ENCODE measurements around the gene NLRP8.

Gene NLRP8

DNA sequence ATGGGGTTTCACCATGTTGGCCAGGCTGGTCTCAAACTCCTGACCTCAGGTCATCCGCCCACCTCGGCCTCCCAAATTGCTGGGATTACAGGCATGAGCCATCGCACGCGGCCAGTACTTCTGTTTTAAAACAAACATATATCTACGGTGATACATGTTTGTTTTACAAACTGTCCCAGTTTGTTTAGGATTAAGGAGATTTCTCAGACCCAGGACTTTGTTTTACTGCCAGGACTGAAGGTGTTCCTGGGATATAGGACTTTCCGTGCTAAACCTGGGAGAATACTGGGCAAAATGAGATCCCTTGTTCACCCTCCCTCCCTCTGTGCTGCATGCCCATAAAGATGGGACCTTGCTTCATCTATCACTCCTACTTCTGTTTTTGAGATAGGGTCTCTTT lies 8.8 kb downstream of the NLRP8 start:
- DNase-seq = no peak
- Histone ChIP-seq H3K4me3 (ENCODE audit: low read depth, low read length) (no peak overlapping the region), H3K9me3 (ENCODE audit: severe bottlenecking) (no peaks in the 10 kb centered on the region), H3K36me3 (no peaks in the 10 kb centered on the region), H3K27me3 (ENCODE audit: insufficient read depth, low read depth, severe bottlenecking) (peaks cover 93% of the 10 kb centered on the region), H3K27ac (no peak overlapping the region)
- TF ChIP-seq, protein P1, sequence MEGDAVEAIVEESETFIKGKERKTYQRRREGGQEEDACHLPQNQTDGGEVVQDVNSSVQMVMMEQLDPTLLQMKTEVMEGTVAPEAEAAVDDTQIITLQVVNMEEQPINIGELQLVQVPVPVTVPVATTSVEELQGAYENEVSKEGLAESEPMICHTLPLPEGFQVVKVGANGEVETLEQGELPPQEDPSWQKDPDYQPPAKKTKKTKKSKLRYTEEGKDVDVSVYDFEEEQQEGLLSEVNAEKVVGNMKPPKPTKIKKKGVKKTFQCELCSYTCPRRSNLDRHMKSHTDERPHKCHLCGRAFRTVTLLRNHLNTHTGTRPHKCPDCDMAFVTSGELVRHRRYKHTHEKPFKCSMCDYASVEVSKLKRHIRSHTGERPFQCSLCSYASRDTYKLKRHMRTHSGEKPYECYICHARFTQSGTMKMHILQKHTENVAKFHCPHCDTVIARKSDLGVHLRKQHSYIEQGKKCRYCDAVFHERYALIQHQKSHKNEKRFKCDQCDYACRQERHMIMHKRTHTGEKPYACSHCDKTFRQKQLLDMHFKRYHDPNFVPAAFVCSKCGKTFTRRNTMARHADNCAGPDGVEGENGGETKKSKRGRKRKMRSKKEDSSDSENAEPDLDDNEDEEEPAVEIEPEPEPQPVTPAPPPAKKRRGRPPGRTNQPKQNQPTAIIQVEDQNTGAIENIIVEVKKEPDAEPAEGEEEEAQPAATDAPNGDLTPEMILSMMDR (IDR thresholded peaks at IDR 0.05; ENCODE audit: low read depth, low read length) = no peak

DNA sequence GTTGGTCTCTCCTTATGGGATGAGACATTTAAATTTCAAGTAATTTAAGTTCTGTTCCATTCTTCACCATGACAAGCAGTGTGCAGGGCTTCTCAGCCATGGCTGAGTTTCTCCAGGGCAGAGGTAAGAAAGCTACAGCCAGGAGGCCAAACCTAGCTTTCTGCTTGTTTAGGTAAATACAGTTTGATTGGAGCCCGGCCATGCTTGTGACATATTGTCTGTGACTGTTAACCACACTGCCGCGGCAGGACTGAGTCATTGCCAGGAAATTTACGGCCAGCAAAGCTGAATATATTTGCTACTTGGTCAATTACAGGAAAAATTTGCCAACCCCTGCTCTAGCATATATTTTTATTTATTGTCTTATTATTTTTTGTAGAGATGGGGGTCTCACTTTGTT lies 10.7 kb downstream of the NLRP8 start:
- Histone ChIP-seq H3K9me3 (ENCODE audit: severe bottlenecking) (no peaks in the 10 kb centered on the region), H3K4me3 (ENCODE audit: low read depth, low read length) (no peak overlapping the region), H3K27me3 (ENCODE audit: insufficient read depth, low read depth, severe bottlenecking) (peaks cover 93% of the 10 kb centered on the region), H3K36me3 (no peaks in the 10 kb centered on the region), H3K27ac (no peak overlapping the region)
- DNase-seq = no peak
- TF ChIP-seq, protein P1 (IDR thresholded peaks at IDR 0.05; ENCODE audit: low read depth, low read length) = no peak

DNA sequence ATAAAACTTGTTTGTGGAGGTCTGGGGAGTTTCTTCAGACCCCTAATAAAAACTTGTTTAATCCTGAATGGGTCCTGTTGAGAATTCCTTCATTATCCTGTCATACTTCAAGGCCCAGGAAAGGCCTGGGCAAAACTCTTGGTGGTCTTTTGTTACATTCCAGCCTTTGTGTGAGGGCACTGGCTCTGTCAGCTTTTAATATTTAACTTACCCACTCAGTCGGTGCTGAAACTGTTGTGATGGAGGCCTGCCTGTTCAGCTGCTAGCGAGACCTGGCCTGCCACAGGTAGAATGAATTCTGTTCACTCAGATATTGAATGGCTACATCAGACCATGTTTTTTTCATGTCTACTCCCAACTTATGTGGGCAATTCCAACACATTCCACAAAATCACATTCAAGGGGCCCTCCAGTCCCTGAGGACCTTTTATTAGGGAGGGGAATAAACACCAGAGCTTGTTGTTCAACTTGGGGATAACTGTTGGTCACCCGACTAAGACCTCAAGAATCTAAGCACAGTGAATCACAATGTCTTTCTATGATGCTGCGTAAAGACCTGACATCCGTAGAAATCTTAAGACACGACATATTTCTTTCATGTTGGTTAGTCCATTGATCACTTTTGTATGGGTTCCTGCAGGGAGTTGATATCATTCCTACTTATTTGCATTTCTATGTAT lies 12.5 kb downstream of the NLRP8 start:
- H3K9me3 ChIP-seq (ENCODE audit: severe bottlenecking) = no peaks in the 10 kb centered on the region

DNA sequence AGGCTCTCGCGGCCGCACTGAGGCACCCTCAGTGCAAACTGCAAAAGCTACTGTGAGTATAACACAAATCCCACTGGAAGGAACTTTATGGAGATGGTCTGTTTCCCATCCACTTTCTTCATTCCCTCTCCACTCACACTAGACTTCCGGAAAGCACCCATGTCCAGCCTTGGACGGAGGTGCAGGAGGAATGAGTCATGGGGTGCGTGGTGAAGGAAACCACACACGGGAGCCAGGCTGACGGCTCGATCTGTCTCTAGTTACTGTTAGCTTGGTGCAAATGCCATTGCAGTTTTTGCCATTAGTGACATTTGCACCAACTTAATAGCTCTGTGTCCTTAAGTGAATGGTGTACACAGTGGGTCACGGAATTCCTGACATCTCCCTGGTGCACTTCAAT lies 14.6 kb downstream of the NLRP8 start:
- H3K27me3 ChIP-seq (ENCODE audit: insufficient read depth, low read depth, severe bottlenecking) = peaks cover 81% of the 10 kb centered on the region

More for the DNA sequence above, 12.5 kb downstream of the NLRP8 start:
- H3K4me3 ChIP-seq (ENCODE audit: low read depth, low read length) = no peak overlapping the region
- no peak overlapping the region for H3K27ac ChIP-seq
- no peak for DNase-seq
- H3K36me3 ChIP-seq = no peaks in the 10 kb centered on the region
- TF ChIP-seq, protein P1 (IDR thresholded peaks at IDR 0.05; ENCODE audit: low read depth, low read length) = no peak
- H3K27me3 ChIP-seq (ENCODE audit: insufficient read depth, low read depth, severe bottlenecking) = peaks cover 87% of the 10 kb centered on the region

DNA sequence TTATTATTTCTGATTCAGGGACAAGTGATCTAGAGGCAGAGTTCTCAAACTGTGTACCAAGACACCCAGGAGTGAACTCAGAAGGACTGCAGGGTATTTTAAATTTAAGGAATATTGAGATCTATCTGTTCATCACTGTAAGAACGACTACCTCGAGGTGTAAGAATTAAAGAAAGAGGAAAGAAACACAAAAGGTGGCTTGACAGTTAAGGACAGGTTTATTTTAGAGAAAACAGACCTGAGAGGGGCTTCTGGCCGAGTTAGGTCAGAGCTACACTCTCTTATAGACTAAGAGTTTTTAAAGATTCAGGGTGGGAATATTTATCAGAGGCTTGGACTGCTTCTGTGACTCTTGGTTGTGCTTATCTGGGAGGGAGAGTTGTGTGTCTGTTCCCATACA lies 26.4 kb downstream of the NLRP8 start:
- Histone ChIP-seq H3K27ac (no peak overlapping the region), H3K9me3 (ENCODE audit: severe bottlenecking) (peaks cover 15% of the 10 kb centered on the region), H3K4me3 (ENCODE audit: low read depth, low read length) (no peak overlapping the region), H3K36me3 (no peaks in the 10 kb centered on the region), H3K27me3 (ENCODE audit: insufficient read depth, low read depth, severe bottlenecking) (peaks cover 62% of the 10 kb centered on the region)
- TF ChIP-seq, protein P1 (IDR thresholded peaks at IDR 0.05; ENCODE audit: low read depth, low read length) = no peak
- no peak for DNase-seq

More for the DNA sequence above, 14.6 kb downstream of the NLRP8 start:
- TF ChIP-seq, protein P1 (IDR thresholded peaks at IDR 0.05; ENCODE audit: low read depth, low read length) = no peak
- peaks cover under 1% of the 10 kb centered on the region for H3K9me3 ChIP-seq (ENCODE audit: severe bottlenecking)
- H3K27ac ChIP-seq = no peak overlapping the region
- no peaks in the 10 kb centered on the region for H3K36me3 ChIP-seq
- DNase-seq = no peak
- H3K4me3 ChIP-seq (ENCODE audit: low read depth, low read length) = no peak overlapping the region

DNA sequence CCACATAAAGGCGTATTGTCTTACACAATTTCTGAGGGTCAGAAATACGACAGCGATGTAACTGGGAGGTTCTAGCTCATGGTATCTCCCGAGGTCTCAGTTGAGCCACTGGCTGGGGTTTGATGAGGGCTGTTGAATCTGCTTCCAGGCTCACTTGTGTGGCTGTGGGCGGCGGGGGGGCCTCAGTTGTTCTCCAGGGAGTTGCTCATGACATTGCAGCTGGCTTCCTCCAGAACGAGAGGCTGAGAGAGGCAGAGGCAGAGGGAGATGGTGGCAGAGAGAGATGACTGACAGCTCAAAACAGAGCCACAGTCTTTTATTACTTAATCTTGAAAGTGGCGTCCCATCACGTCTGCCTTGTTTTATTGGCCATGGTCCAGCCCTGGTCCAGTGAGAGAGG lies 32.8 kb downstream of the NLRP8 start:
- Histone ChIP-seq H3K4me3 (ENCODE audit: low read depth, low read length) (no peak overlapping the region), H3K9me3 (ENCODE audit: severe bottlenecking) (peaks cover 12% of the 10 kb centered on the region), H3K27ac (no peak overlapping the region), H3K36me3 (no peaks in the 10 kb centered on the region), H3K27me3 (ENCODE audit: insufficient read depth, low read depth, severe bottlenecking) (peaks cover 37% of the 10 kb centered on the region)
- TF ChIP-seq, protein P1 (IDR thresholded peaks at IDR 0.05; ENCODE audit: low read depth, low read length) = no peak
- DNase-seq = no peak
